Pancreas (tissue), 10 donors: ENCODE measurements around the gene RIMS1. TPM values are rescaled to one million over a fixed set of nuclear protein-coding genes. Genes with fewer than 3 reads are reported as not detected.

Source experiments
- ATAC-seq, 4 donors: fragments of 200-7000 bp; cut with Tn5 transposase; one replicate each; pipeline versions ENCODE4 v1.8.0 to v1.9.1; 2020; ENCODE audit warnings: mild to moderate bottlenecking in 4 of 4, moderate library complexity in 4 of 4
- DNase-seq, 6 donors: peaks; one replicate each; pipeline ENCODE4 v3.0.0-alpha.2; 2020
- FAIRE-seq: peaks from 2 replicates; lab custom pipeline; 2012; peaks lifted over from hg19 to GRCh38; lab: Jason Lieb, UNC
- H3K27ac ChIP-seq, 4 donors: fragments of 200-600 bp; sonication (generic); 1 replicate in 3 of 4; 2 replicates in 1 of 4; pipeline versions ENCODE4 v1.5.0 to v1.8.0; 2020
- H3K27me3 ChIP-seq, 4 donors: fragments of 200-600 bp; one replicate each; pipeline ENCODE4 v1.8.0; 2021
- H3K36me3 ChIP-seq, 3 donors: fragments of 200-600 bp; sonication (generic) in 1 of 3; one replicate each; pipeline versions ENCODE4 v1.5.0 to v1.8.0; 2020 to 2021
- H3K4me1 ChIP-seq, 3 donors: fragments of 200-600 bp; one replicate each; pipeline ENCODE4 v1.8.0; 2021
- H3K4me3 ChIP-seq, 4 donors: fragments of 200-600 bp; sonication (generic) in 2 of 4; one replicate each; pipeline versions ENCODE4 v1.5.0 to v1.8.0; 2020 to 2021
- H3K9me3 ChIP-seq, 4 donors: fragments of 200-600 bp; one replicate each; pipeline ENCODE4 v1.8.0; 2021
- WGBS, 2 donors: extraction: QIAGEN DNeasy Blood & Tissue Kit; methylation state at CpG; one replicate each; pipeline ENCODE4 v1.1.7; 2013; 5-methylcytosine and 5-hydroxymethylcytosine counted together
- intact Hi-C, 3 donors: fragments of 100-400 bp; cut with DNase I; formaldehyde crosslinking; loops; one replicate each; pipeline versions ENCODE4 v1.11.1 to v1.14.2; 2022
- polyA plus RNA-seq, 2 donors: library from polyadenylated mRNA; stranded (reverse); fragments of 200-250 nt; gene quantifications; one replicate each; pipeline ENCODE4 v1.2.3, GENCODE V29; 2013
- total RNA-seq, 6 donors: library from RNA; stranded (reverse); fragmentation: NEBNext Ultra II Directional in 4 of 6; extraction: Animal tissue kit (Norgen Biotek cat#: 25700) in 4 of 6; gene quantifications; one replicate each; pipeline versions ENCODE4 v1.2.1 to v1.2.4, GENCODE V29; 2021 to 2023
- TF ChIP-seq, protein P1 (sequence below), 4 donors: fragments of 200-600 bp; sonication (generic) in 3 of 4; IDR thresholded peaks; one replicate each; pipeline versions ENCODE4 v1.5.0 to v1.8.0; 2021; ENCODE audit warnings: antibody characterized with exemption in 4 of 4
- donor health status: healthy with polysubstance abuse.
- donor health status: DM: no; HTN: no; CAD: no; lungs with moderate emphysema.
- donor health status: DM: no; HTN: no; CAD: no.
- donor health status: control.
- donor health status: control.
- donor health status: Bipolar disorder and iron deficiency.
- donor health status: DM: yes; HTN: yes; CAD: no.
- donor health status: DM: no; HTN: no; CAD: no.
- donor health status: DM: no; HTN: no; CAD: no.
- donor health status: DM: yes; HTN: yes; CAD: no.

Gene RIMS1
- total and polyA plus RNA-seq, 8 donors = 0.12 to 5.7 (median 3.7) TPM

GRCh38 chr6:72419966-72420365 lies 533.6 kb downstream of the RIMS1 start:
- ATAC-seq (no peak), DNase-seq (no peak), FAIRE-seq (no peak)
- H3K27ac ChIP-seq = no peak overlapping the region
- H3K36me3 ChIP-seq = no peaks in the 10 kb centered on the region
- TF ChIP-seq, protein P1, sequence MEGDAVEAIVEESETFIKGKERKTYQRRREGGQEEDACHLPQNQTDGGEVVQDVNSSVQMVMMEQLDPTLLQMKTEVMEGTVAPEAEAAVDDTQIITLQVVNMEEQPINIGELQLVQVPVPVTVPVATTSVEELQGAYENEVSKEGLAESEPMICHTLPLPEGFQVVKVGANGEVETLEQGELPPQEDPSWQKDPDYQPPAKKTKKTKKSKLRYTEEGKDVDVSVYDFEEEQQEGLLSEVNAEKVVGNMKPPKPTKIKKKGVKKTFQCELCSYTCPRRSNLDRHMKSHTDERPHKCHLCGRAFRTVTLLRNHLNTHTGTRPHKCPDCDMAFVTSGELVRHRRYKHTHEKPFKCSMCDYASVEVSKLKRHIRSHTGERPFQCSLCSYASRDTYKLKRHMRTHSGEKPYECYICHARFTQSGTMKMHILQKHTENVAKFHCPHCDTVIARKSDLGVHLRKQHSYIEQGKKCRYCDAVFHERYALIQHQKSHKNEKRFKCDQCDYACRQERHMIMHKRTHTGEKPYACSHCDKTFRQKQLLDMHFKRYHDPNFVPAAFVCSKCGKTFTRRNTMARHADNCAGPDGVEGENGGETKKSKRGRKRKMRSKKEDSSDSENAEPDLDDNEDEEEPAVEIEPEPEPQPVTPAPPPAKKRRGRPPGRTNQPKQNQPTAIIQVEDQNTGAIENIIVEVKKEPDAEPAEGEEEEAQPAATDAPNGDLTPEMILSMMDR (IDR thresholded peaks at IDR 0.05) = no peak
- H3K27me3 ChIP-seq = no peaks in the 10 kb centered on the region
- 75 to 82% methylated on average over 2 of the region's 2 CpGs for WGBS, 2 donors
- intact Hi-C loops = loop anchor here in 1 of 3 donors (10.0 kb wide), 1 partner anchor 715 kb away; no protein-coding TSS in a partner anchor
- no peaks in the 10 kb centered on the region for H3K9me3 ChIP-seq
- no peak overlapping the region for H3K4me3 ChIP-seq
- peaks cover 0 to 7% (median 0%) of the 10 kb centered on the region in 3 donors for H3K4me1 ChIP-seq

GRCh38 chr6:72420409-72420808 lies 534.1 kb downstream of the RIMS1 start:
- H3K27me3 ChIP-seq = no peaks in the 10 kb centered on the region
- H3K4me3 ChIP-seq = no peak overlapping the region
- H3K36me3 ChIP-seq = no peaks in the 10 kb centered on the region
- DNase-seq (no peak), ATAC-seq (no peak), FAIRE-seq (no peak)
- no peak overlapping the region for H3K27ac ChIP-seq
- TF ChIP-seq, protein P1 (IDR thresholded peaks at IDR 0.05) = no peak
- intact Hi-C loops = no loop called here
- H3K4me1 ChIP-seq = peaks cover 0 to 7% (median 0%) of the 10 kb centered on the region in 3 donors
- 80 to 87% methylated on average over 3 of the region's 3 CpGs for WGBS, 2 donors
- H3K9me3 ChIP-seq = no peaks in the 10 kb centered on the region

DNA sequence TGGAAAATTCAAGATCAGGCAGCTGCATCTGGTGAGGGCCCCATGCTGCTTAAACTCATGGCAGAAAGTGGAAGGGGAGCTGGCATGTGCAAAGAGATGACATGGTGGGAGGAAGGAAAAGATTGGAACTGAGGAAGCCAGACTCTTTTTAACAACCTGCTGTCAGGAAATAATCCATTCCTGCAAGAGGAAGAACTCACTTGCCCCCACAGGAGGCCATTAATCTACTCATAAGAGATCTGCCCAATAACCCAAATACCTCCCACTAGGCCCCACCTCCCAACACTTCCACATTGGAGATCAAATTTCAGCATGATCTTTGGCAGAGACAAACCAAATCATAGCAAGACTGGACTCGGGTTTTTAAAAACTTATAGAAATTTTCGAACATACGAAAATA lies 535.0 kb downstream of the RIMS1 start:
- 76 to 78% methylated on average over 3 of the region's 3 CpGs for WGBS, 2 donors
- ATAC-seq (no peak), FAIRE-seq (no peak), DNase-seq (no peak)
- TF ChIP-seq, protein P1 (IDR thresholded peaks at IDR 0.05) = no peak
- no peaks in the 10 kb centered on the region for H3K27me3 ChIP-seq
- intact Hi-C loops = no loop called here
- no peaks in the 10 kb centered on the region for H3K9me3 ChIP-seq
- no peaks in the 10 kb centered on the region for H3K36me3 ChIP-seq
- H3K4me3 ChIP-seq = no peak overlapping the region
- peaks cover 0 to 7% (median 0%) of the 10 kb centered on the region in 3 donors for H3K4me1 ChIP-seq
- H3K27ac ChIP-seq = no peak overlapping the region

- H3K4me1 ChIP-seq = peaks cover 0 to 7% (median 0%) of the 10 kb centered on the region in 3 donors
- ATAC-seq = no peak
- WGBS, 2 donors = 35 to 45% methylated on average over 1 of the region's 1 CpG
- no peak for FAIRE-seq
- TF ChIP-seq, protein P1 (IDR thresholded peaks at IDR 0.05) = no peak
- H3K9me3 ChIP-seq = no peaks in the 10 kb centered on the region
- no peak overlapping the region for H3K4me3 ChIP-seq
- no peaks in the 10 kb centered on the region for H3K27me3 ChIP-seq
- H3K36me3 ChIP-seq = no peaks in the 10 kb centered on the region
- no peak for DNase-seq
- no peak overlapping the region for H3K27ac ChIP-seq
- intact Hi-C loops = no loop called here
Measured at GRCh38 chr6:72422171-72422570, 535.8 kb downstream of the RIMS1 start.

DNA sequence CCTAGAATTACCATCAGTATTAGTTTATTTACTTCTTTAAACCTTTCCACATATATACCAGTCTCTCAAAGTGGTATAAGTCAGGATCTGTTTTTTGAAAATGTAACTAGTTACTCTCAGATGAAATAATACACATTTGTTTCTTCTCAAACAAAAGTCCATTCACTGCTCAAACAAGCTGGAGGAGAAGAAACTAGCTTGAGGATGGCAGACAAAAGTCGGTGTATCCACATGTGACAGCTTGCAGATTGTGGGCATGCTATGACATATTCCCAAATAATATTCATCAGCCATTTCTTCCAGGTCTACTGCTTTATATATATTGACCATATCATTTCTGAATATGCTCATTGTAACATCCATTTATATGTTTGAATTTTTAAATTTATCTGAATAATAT lies 538.1 kb downstream of the RIMS1 start:
- no peak for ATAC-seq
- intact Hi-C loops = no loop called here
- FAIRE-seq = no peak
- H3K4me3 ChIP-seq = no peak overlapping the region
- DNase-seq = no peak
- no peaks in the 10 kb centered on the region for H3K9me3 ChIP-seq
- WGBS, 2 donors = 47 to 51% methylated on average over 1 of the region's 1 CpG
- no peaks in the 10 kb centered on the region for H3K4me1 ChIP-seq
- H3K27me3 ChIP-seq = no peaks in the 10 kb centered on the region
- H3K27ac ChIP-seq = no peak overlapping the region
- TF ChIP-seq, protein P1 (IDR thresholded peaks at IDR 0.05) = no peak
- no peaks in the 10 kb centered on the region for H3K36me3 ChIP-seq
